HCT116 (cell line): Measurements from ENCODE around the gene METTL21A. TPM values are rescaled to one million over a fixed set of nuclear protein-coding genes. Genes with fewer than 3 reads are reported as not detected.
A peak's percentile ranks its signal among the peaks of the same experiment; 100 is the strongest.
"Not testable (repeated sequence)": the region's sequence is repeated elsewhere in the genome, so short reads cannot be mapped to it uniquely, and the experiment has no call there.

ENCODE experiments used
- ATAC-seq: fragments of 200-7000 bp; cut with Tn5 transposase; 2 replicates; pipeline ENCODE4 v1.9.1; 2020; ENCODE audit warnings: mild to moderate bottlenecking, moderate library complexity
- BruUV-seq: library from RNA; stranded (reverse); fragments of 400-500 nt; replicated peaks from 2 replicates; lab custom pipeline; 2021; lab: Mats Ljungman, UMichigan
- CTCF ChIA-PET: fragments of 300-600 bp; sonication (Branson Sonifier 250); formaldehyde crosslinking; loops from one replicate; lab custom pipeline; 2021; ENCODE audit warnings: antibody characterized with exemption; lab: Charles Lee
- POLR2A ChIA-PET: fragments of 300-600, 350-600 bp; sonication (Branson Sonifier 250); formaldehyde crosslinking; loops from one replicate; lab custom pipeline; 2021; ENCODE audit warnings: antibody characterized with exemption; lab: Charles Lee
- RAD21 ChIA-PET, 2 experiments: fragments of 300-600 bp; sonication (Branson Sonifier 250); formaldehyde crosslinking; loops; one replicate each; lab custom pipeline; 2023; ENCODE audit warnings: low total read pairs in 2 of 2; ENCODE audit not compliant: uncharacterized antibody in 2 of 2, unreplicated experiment in 2 of 2, low non-redundant PET in 1 of 2; lab: Charles Lee
- DNase-seq: peaks from one replicate; pipeline ENCODE4 v3.0.0-alpha.2; 2010; ENCODE audit warnings: low read depth, low spot score
- H2AFZ ChIP-seq: fragments of 200-600 bp; shearing (Covaris generic), sonication (generic); 2 replicates; pipeline ENCODE4 v1.6.1; 2017; ENCODE audit warnings: low read depth, mixed run types, mixed read lengths, antibody characterized with exemption, low read length; ENCODE audit not compliant: poor library complexity, severe bottlenecking
- H3K27ac ChIP-seq: 2 replicates; pipeline ENCODE4 v1.5.1; 2012; ENCODE audit warnings: low read depth, low read length
- H3K27me3 ChIP-seq: fragments of 200-600 bp; sonication (generic); 2 replicates; pipeline ENCODE4 v1.6.1; 2016; ENCODE audit warnings: mixed run types, low read length, mixed read lengths; ENCODE audit not compliant: insufficient read depth
- H3K36me3 ChIP-seq, 2 experiments: fragments of 200-500 bp in 1 of 2; fragments of 200-600 bp in 1 of 2; sonication (Bioruptor generic) in 1 of 2; sonication (generic) in 1 of 2; 2 replicates each; pipeline versions ENCODE4 v1.5.1 to v1.6.1; 2014 to 2016; ENCODE audit warnings: low read length in 2 of 2, inconsistent platforms in 1 of 2, mixed read lengths in 1 of 2, mixed run types in 1 of 2; ENCODE audit not compliant: insufficient read depth in 2 of 2, control insufficient read depth in 1 of 2
- H3K4me1 ChIP-seq, 2 experiments: fragments of 200-600 bp in 1 of 2; sonication (generic) in 1 of 2; 2 replicates each; pipeline versions ENCODE4 v1.5.1 to v1.6.1; 2012 to 2017; ENCODE audit warnings: low read length in 2 of 2, inconsistent platforms in 1 of 2, mild to moderate bottlenecking in 1 of 2, mixed read lengths in 1 of 2, mixed run types in 1 of 2, moderate library complexity in 1 of 2; ENCODE audit not compliant: insufficient read depth in 2 of 2, control insufficient read depth in 1 of 2
- H3K4me2 ChIP-seq: fragments of 200-600 bp; sonication (generic); 2 replicates; pipeline ENCODE4 v1.6.1; 2017; ENCODE audit warnings: mixed run types, low read length, mixed read lengths
- H3K4me3 ChIP-seq, 2 experiments: fragments of 200-600 bp in 1 of 2; sonication (generic) in 1 of 2; replicated peaks in 1 of 2; 2 replicates each; pipeline ENCODE4 v1.5.1; 2011 to 2016; ENCODE audit warnings: low read length in 2 of 2, control low read depth in 1 of 2, low read depth in 1 of 2, mild to moderate bottlenecking in 1 of 2, mixed read lengths in 1 of 2, mixed run types in 1 of 2
- H3K79me2 ChIP-seq: fragments of 200-600 bp; sonication (generic); 2 replicates; pipeline ENCODE4 v1.6.1; 2017; ENCODE audit warnings: mild to moderate bottlenecking, mixed run types, low read length, moderate library complexity, mixed read lengths; ENCODE audit not compliant: insufficient read depth
- H3K9ac ChIP-seq: fragments of 200-600 bp; sonication (generic); 2 replicates; pipeline ENCODE4 v1.6.1; 2016; ENCODE audit warnings: low read length, mixed read lengths
- H3K9me2 ChIP-seq: fragments of 200-600 bp; sonication (generic), shearing (Covaris generic); 2 replicates; pipeline ENCODE4 v1.6.1; 2017; ENCODE audit warnings: mixed run types, mild to moderate bottlenecking, moderate library complexity; ENCODE audit not compliant: insufficient read depth
- H3K9me3 ChIP-seq, 2 experiments: fragments of 200-500 bp in 1 of 2; fragments of 200-600 bp in 1 of 2; sonication (Bioruptor generic) in 1 of 2; sonication (generic) in 1 of 2; 2 replicates each; pipeline ENCODE4 v1.6.1; 2014 to 2017; ENCODE audit warnings: low read length in 2 of 2, mixed read lengths in 2 of 2, inconsistent platforms in 1 of 2, low read depth in 1 of 2, mild to moderate bottlenecking in 1 of 2, mixed run types in 1 of 2, moderate library complexity in 1 of 2; ENCODE audit not compliant: control insufficient read depth in 1 of 2, insufficient read depth in 1 of 2
- H4K20me1 ChIP-seq: fragments of 200-600 bp; sonication (generic), shearing (Covaris generic); 2 replicates; pipeline ENCODE4 v1.6.1; 2017; ENCODE audit warnings: mixed run types, mild to moderate bottlenecking, moderate library complexity; ENCODE audit not compliant: insufficient read depth
- CEBPB ChIP-seq: IDR thresholded peaks from 2 replicates; pipeline ENCODE4 v1.6.1; 2012; ENCODE audit warnings: low read depth
- FOSL1 ChIP-seq: IDR thresholded peaks from 2 replicates; pipeline ENCODE4 v1.6.1; 2012; ENCODE audit warnings: low read depth
- JUND ChIP-seq: IDR thresholded peaks from 2 replicates; pipeline ENCODE4 v1.6.1; 2012
- ZFX ChIP-seq: fragments of 450-650 bp; IDR thresholded peaks from 2 replicates; pipeline ENCODE4 v1.6.1; 2017
- intact Hi-C: fragments of 100-400 bp; cut with micrococcal nuclease; formaldehyde crosslinking; loops from 2 replicates; pipeline ENCODE4 v1.10.0; 2022
- total RNA-seq: library from RNA; stranded (reverse); gene quantifications from one replicate; pipeline ENCODE4 v1.2.1, GENCODE V29; 2021; ENCODE audit not compliant: unreplicated experiment
- TF ChIP-seq, protein P1 (sequence below): IDR thresholded peaks from 2 replicates; pipeline ENCODE4 v1.6.1; 2012

METTL21A gene
- total RNA-seq, 1 experiment from 2014 or later, result 25.7 TPM

- H3K9ac ChIP-seq, BruUV-seq, H3K4me3 ChIP-seq, H3K9me2 ChIP-seq, H3K36me3 ChIP-seq, RAD21 ChIA-PET, H3K4me1 ChIP-seq, H3K9me3 ChIP-seq, H3K27ac ChIP-seq, intact Hi-C loops, H3K79me2 ChIP-seq, ATAC-seq, CTCF ChIA-PET, DNase-seq, POLR2A ChIA-PET, H3K4me2 ChIP-seq, H3K27me3 ChIP-seq, H4K20me1 ChIP-seq: not testable (repeated sequence)
- H2AFZ ChIP-seq, result peak overlapping the region; percentile 53
Measured at GRCh38 chr2:207646582-207646981, 21.4 kb upstream of the METTL21A start.

GRCh38 chr2:207643892-207644291 is 18.7 kb upstream of the METTL21A start:
- H3K27ac ChIP-seq, result no peak overlapping the region
- TF ChIP-seq JUND (no peak), ZFX (no peak), CEBPB (no peak)
- no peaks in the 10 kb centered on the region for H3K27me3 ChIP-seq
- H3K36me3 ChIP-seq, result no peaks in the 10 kb centered on the region
- no peaks in the 10 kb centered on the region for H3K4me1 ChIP-seq
- POLR2A ChIA-PET, result no interaction called here
- H3K9me2 ChIP-seq, result no peaks in the 10 kb centered on the region
- no peak for ATAC-seq
- H3K4me2 ChIP-seq, result no peak overlapping the region
- H3K79me2 ChIP-seq, result no peaks in the 10 kb centered on the region
- RAD21 ChIA-PET, result no interaction called here
- no peak overlapping the region for H3K4me3 ChIP-seq
- CTCF ChIA-PET, result no interaction called here
- intact Hi-C loops, result no loop called here
- DNase-seq, result no peak
- no peaks in the 10 kb centered on the region for H4K20me1 ChIP-seq
- peaks cover 0 to 4% of the 10 kb centered on the region in 2 experiments; a peak in 1 of 4 replicates for H3K9me3 ChIP-seq
- no peak overlapping the region for H3K9ac ChIP-seq
- BruUV-seq, result no TSS peak
- H2AFZ ChIP-seq, result no peak overlapping the region

DNA sequence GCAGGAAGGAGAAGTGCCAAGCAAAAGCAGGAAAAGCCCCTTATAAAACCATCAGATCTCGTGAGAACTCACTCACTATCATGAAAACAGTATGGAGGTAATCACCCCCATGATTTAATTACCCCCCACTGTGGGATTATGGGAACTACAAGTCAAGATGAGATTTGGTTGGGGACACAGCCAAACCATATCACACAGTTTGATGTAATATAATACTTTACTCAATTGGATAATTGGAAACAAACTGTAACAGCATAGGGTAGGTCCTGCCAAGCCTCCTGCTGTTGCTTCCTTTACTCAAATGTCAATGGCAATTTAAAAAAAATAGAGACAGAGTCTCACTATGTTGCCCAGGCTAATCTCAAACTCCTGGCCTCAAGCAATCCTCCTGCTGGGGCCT is 15.5 kb upstream of the METTL21A start:
- no peaks in the 10 kb centered on the region for H3K36me3 ChIP-seq
- CTCF ChIA-PET, result no interaction called here
- H3K79me2 ChIP-seq, result no peaks in the 10 kb centered on the region
- no peak overlapping the region for H3K9ac ChIP-seq
- POLR2A ChIA-PET, result no interaction called here
- no TSS peak for BruUV-seq
- RAD21 ChIA-PET, result no interaction called here
- no peak overlapping the region for H3K27ac ChIP-seq
- intact Hi-C loops, result no loop called here
- no peak overlapping the region for H3K4me3 ChIP-seq
- H3K4me1 ChIP-seq, result no peaks in the 10 kb centered on the region; a peak in 1 of 4 replicates
- TF ChIP-seq ZFX (no peak), FOSL1 (no peak)
- TF ChIP-seq, protein P1, sequence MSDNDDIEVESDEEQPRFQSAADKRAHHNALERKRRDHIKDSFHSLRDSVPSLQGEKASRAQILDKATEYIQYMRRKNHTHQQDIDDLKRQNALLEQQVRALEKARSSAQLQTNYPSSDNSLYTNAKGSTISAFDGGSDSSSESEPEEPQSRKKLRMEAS, result no peak
- no peak for DNase-seq
- H3K9me2 ChIP-seq, result no peaks in the 10 kb centered on the region
- no peak overlapping the region for H3K4me2 ChIP-seq
- ATAC-seq, result no peak
- no peaks in the 10 kb centered on the region for H4K20me1 ChIP-seq
- peaks cover 0 to 4% of the 10 kb centered on the region in 2 experiments; a peak in 1 of 4 replicates for H3K9me3 ChIP-seq
- H3K27me3 ChIP-seq, result no peaks in the 10 kb centered on the region
- no peak overlapping the region for H2AFZ ChIP-seq
